Fibroblast of lung (primary cell): ENCODE measurements around the gene TGM2. TPM values are rescaled to one million over a fixed set of nuclear protein-coding genes. Genes with fewer than 3 reads are reported as not detected.

Experiments used
- DNase-seq, 2 donors: peaks; one replicate each; pipeline versions ENCODE4 v3.0.0 to v3.0.0-alpha.2; 2010; ENCODE audit warnings: low read depth in 2 of 2
- H2AFZ ChIP-seq: 2 replicates; pipeline ENCODE4 v1.5.1; 2012; ENCODE audit warnings: low read length, control low read depth, inconsistent platforms
- H3K27ac ChIP-seq: 2 replicates; pipeline ENCODE4 v1.5.1; 2011; ENCODE audit warnings: low read length, control low read depth; ENCODE audit not compliant: insufficient read depth
- H3K27me3 ChIP-seq: 2 replicates; pipeline ENCODE4 v1.5.1; 2011; ENCODE audit warnings: mild to moderate bottlenecking, low read length; ENCODE audit not compliant: control insufficient read depth, insufficient read depth
- H3K36me3 ChIP-seq: 2 replicates; pipeline ENCODE4 v1.5.1; 2011; ENCODE audit warnings: low read length; ENCODE audit not compliant: control insufficient read depth, insufficient read depth
- H3K4me1 ChIP-seq: 2 replicates; pipeline ENCODE4 v1.5.1; 2011; ENCODE audit warnings: low read length; ENCODE audit not compliant: control insufficient read depth, insufficient read depth; ENCODE audit errors: extremely low read depth
- H3K4me2 ChIP-seq: 2 replicates; pipeline ENCODE4 v1.5.1; 2011; ENCODE audit warnings: low read length, control low read depth; ENCODE audit not compliant: insufficient read depth; ENCODE audit errors: extremely low read depth
- H3K4me3 ChIP-seq, 4 experiments: fragments of 200-600 bp in 1 of 4; sonication (generic) in 1 of 4; replicated peaks in 1 of 4; 2 replicates each; pipeline ENCODE4 v1.5.1; 2011 to 2016; ENCODE audit warnings: low read length in 4 of 4, low read depth in 3 of 4, mild to moderate bottlenecking in 3 of 4, control low read depth in 2 of 4, inconsistent platforms in 1 of 4, mixed read lengths in 1 of 4; ENCODE audit not compliant: insufficient read depth in 1 of 4; ENCODE audit errors: control extremely low read depth in 1 of 4
- H3K79me2 ChIP-seq: 2 replicates; pipeline ENCODE4 v1.5.1; 2012; ENCODE audit warnings: mild to moderate bottlenecking, low read length, inconsistent platforms; ENCODE audit not compliant: control insufficient read depth, insufficient read depth
- H3K9ac ChIP-seq: 2 replicates; pipeline ENCODE4 v1.5.1; 2011; ENCODE audit warnings: mild to moderate bottlenecking, low read length, control low read depth; ENCODE audit not compliant: insufficient read depth
- H3K9me3 ChIP-seq: 2 replicates; pipeline ENCODE4 v1.5.1; 2012; ENCODE audit warnings: low read depth, low read length; ENCODE audit not compliant: control insufficient read depth, insufficient read depth
- H4K20me1 ChIP-seq: 2 replicates; pipeline ENCODE4 v1.5.1; 2011; ENCODE audit warnings: low read length; ENCODE audit not compliant: control insufficient read depth, insufficient read depth; ENCODE audit errors: extremely low read depth
- EZH2 ChIP-seq: IDR thresholded peaks from 2 replicates; pipeline ENCODE4 v1.5.1; 2012; ENCODE audit warnings: low read length, control low read depth, mild to moderate bottlenecking; ENCODE audit errors: missing control alignments
- polyA plus RNA-seq, 2 donors: library from polyadenylated mRNA; depleted of rRNA in 1 of 2; stranded (reverse) in 1 of 2; unstranded in 1 of 2; fragments of >200 nt; gene quantifications; 2 replicates each; pipeline ENCODE4 v1.2.1, GENCODE V29; 2011 to 2012; ENCODE audit warnings: missing spikeins in 1 of 2
- total RNA-seq: library from RNA; depleted of rRNA; stranded (reverse); fragments of >200 nt; gene quantifications from 2 replicates; pipeline ENCODE4 v1.2.1, GENCODE V29; 2014
- TF ChIP-seq, protein P1 (sequence below), 2 donors: IDR thresholded peaks in 1 of 2; conservative IDR thresholded peaks in 1 of 2; 1 replicate in 1 of 2; 2 replicates in 1 of 2; pipeline ENCODE4 v1.5.1; 2011 to 2012; ENCODE audit warnings: low read length in 2 of 2, control low read depth in 1 of 2, inconsistent platforms in 1 of 2, low read depth in 1 of 2, mild to moderate bottlenecking in 1 of 2

TGM2 gene
- total and polyA plus RNA-seq, 2 donors (not counting 1 experiment from before 2014, with no cell fraction given), result 103 to 238 TPM

DNA sequence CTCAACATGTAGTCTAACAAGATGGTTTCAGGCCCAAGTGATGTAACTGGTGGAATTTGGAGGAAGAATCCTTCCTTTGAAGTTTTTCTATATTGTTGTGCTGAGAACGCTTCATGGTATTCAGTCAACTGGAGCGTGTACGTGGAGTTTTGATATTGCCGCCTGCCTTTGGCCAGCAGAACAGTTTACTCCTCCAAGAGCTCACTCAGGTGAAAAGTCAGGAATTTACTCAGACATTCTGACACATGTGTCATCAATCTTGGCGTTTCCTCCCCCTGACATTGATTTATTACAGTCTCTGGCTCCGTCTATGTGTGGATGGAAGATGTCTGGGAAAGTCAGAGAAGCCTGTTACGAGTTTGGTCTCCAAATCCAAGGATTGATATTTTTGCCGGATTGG lies 19.0 kb upstream of the TGM2 start:
- Histone ChIP-seq H3K27ac (no peak overlapping the region), H3K4me2 (no peak overlapping the region), H4K20me1 (no peaks in the 10 kb centered on the region), H2AFZ (no peak overlapping the region), H3K79me2 (no peaks in the 10 kb centered on the region), H3K9me3 (no peaks in the 10 kb centered on the region), H3K4me3 (no peak overlapping the region), H3K36me3 (no peaks in the 10 kb centered on the region), H3K9ac (no peak overlapping the region), H3K4me1 (peaks cover 7% of the 10 kb centered on the region), H3K27me3 (no peaks in the 10 kb centered on the region)
- TF ChIP-seq, protein P1, sequence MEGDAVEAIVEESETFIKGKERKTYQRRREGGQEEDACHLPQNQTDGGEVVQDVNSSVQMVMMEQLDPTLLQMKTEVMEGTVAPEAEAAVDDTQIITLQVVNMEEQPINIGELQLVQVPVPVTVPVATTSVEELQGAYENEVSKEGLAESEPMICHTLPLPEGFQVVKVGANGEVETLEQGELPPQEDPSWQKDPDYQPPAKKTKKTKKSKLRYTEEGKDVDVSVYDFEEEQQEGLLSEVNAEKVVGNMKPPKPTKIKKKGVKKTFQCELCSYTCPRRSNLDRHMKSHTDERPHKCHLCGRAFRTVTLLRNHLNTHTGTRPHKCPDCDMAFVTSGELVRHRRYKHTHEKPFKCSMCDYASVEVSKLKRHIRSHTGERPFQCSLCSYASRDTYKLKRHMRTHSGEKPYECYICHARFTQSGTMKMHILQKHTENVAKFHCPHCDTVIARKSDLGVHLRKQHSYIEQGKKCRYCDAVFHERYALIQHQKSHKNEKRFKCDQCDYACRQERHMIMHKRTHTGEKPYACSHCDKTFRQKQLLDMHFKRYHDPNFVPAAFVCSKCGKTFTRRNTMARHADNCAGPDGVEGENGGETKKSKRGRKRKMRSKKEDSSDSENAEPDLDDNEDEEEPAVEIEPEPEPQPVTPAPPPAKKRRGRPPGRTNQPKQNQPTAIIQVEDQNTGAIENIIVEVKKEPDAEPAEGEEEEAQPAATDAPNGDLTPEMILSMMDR (conservative IDR thresholded peaks at IDR 0.05 in 1 of 2, IDR thresholded peaks at IDR 0.05 in 1 of 2; ENCODE audit: low read depth in 1 of 2, low read length in 2 of 2), result no peak
- TF ChIP-seq EZH2, result no peak
- peak in 1 of 2 donors; percentile 71 for DNase-seq

DNA sequence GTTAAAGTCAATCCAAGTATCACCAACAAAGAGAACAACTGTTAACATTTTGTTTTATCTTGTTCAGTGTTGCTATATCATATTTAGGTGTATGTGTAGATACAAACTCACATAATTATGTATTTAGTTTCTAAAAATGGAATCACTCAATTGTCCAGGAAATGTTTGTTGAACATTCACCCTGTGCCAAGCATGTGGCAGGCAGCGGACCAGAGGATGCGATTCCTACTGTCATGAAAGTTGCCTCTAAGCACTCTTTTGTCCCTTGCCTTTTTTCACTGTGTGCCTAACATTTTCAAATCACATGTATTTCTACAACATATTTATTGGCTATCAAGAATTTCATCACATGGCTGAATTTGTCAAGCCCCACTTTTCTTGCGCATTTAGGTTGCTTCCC lies 16.9 kb upstream of the TGM2 start:
- Histone ChIP-seq H3K4me2 (no peak overlapping the region), H3K27ac (no peak overlapping the region), H3K79me2 (no peaks in the 10 kb centered on the region), H3K36me3 (no peaks in the 10 kb centered on the region), H3K9me3 (no peaks in the 10 kb centered on the region), H3K27me3 (no peaks in the 10 kb centered on the region), H2AFZ (no peak overlapping the region), H3K9ac (no peak overlapping the region), H3K4me1 (peaks cover 7% of the 10 kb centered on the region), H3K4me3 (no peak overlapping the region), H4K20me1 (no peaks in the 10 kb centered on the region)
- TF ChIP-seq EZH2, result no peak
- TF ChIP-seq, protein P1 (conservative IDR thresholded peaks at IDR 0.05 in 1 of 2, IDR thresholded peaks at IDR 0.05 in 1 of 2; ENCODE audit: low read depth in 1 of 2, low read length in 2 of 2), result no peak
- DNase-seq, result no peak

DNA sequence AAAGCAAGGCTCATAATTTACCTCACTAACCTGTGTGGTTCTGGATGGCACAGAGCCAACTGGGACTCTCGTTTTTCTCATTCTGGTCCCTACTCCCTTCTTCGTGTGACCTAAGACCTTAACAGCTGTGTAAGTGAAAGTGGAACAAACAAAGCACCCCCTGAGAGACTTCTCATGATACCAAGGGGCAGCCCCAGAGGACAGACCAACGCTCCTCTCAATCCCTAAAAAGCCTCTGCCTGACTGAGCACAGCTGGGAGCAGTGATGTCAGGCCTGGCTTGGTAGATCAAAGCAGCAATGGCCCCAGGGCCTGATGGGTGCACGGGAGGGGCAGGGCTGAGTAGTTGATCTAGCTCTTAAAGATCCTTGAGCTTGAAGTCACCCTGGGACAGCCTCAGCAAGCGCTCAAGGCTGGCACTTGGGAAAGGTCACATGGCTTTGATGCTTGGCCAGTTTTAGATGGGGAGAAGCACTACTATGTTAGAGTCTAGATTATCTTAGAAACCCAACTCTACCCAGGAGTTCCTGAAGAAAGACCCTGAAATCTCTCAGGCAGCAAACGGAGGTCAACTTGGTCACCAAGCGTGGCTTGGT lies 16.2 kb upstream of the TGM2 start:
- no peaks in the 10 kb centered on the region for H3K79me2 ChIP-seq
- no peaks in the 10 kb centered on the region for H3K36me3 ChIP-seq
- no peak overlapping the region for H3K4me2 ChIP-seq
- H2AFZ ChIP-seq, result no peak overlapping the region
- no peaks in the 10 kb centered on the region for H4K20me1 ChIP-seq
- TF ChIP-seq EZH2, result no peak
- TF ChIP-seq, protein P1 (conservative IDR thresholded peaks at IDR 0.05 in 1 of 2, IDR thresholded peaks at IDR 0.05 in 1 of 2; ENCODE audit: low read depth in 1 of 2, low read length in 2 of 2), result no peak
- H3K27me3 ChIP-seq, result no peaks in the 10 kb centered on the region
- DNase-seq, result no peak
- no peak overlapping the region for H3K9ac ChIP-seq
- no peak overlapping the region for H3K4me3 ChIP-seq
- no peaks in the 10 kb centered on the region for H3K9me3 ChIP-seq
- peak overlapping the region; percentile 26 for H3K27ac ChIP-seq
- peaks cover 7% of the 10 kb centered on the region for H3K4me1 ChIP-seq
